Esophagus squamous epithelium (tissue), 5 donors: ENCODE data around the gene ANKRD13A. TPM values are rescaled to one million over a fixed set of nuclear protein-coding genes. Genes with fewer than 3 reads are reported as not detected.
A peak's percentile ranks its signal among the peaks of the same experiment; 100 is the strongest.

Experiments used
- DNase-seq: peaks from one replicate; lab custom pipeline; 2025; lab: John Stamatoyannopoulos, UW
- H3K27ac ChIP-seq, 4 donors: fragments of 200-600 bp; sonication (generic); one replicate each; pipeline ENCODE4 v1.5.1; 2016 to 2019; ENCODE audit warnings: mild to moderate bottlenecking in 1 of 4
- H3K27me3 ChIP-seq, 4 donors: fragments of 200-600 bp; sonication (generic); 1 replicate in 3 of 4; 2 replicates in 1 of 4; pipeline versions ENCODE4 v1.5.1 to v1.6.0; 2017 to 2021; ENCODE audit warnings: antibody characterized with exemption in 1 of 4
- H3K36me3 ChIP-seq, 3 donors: fragments of 200-600 bp; sonication (generic); one replicate each; pipeline ENCODE4 v1.5.1; 2016 to 2019
- H3K4me1 ChIP-seq, 3 donors: fragments of 200-600 bp; sonication (generic); one replicate each; pipeline ENCODE4 v1.5.1; 2017 to 2019
- H3K4me3 ChIP-seq, 4 donors: fragments of 200-600 bp; sonication (generic); 1 replicate in 3 of 4; 2 replicates in 1 of 4; pipeline ENCODE4 v1.5.1; 2016 to 2019; ENCODE audit warnings: mild to moderate bottlenecking in 2 of 4, moderate library complexity in 1 of 4
- H3K9me3 ChIP-seq, 3 donors: fragments of 200-600 bp; sonication (generic); one replicate each; pipeline ENCODE4 v1.5.1; 2016 to 2019
- CTCF ChIP-seq, 6 experiments: fragments of 450-650 bp in 4 of 6; fragments of 200-600 bp in 2 of 6; sonication (generic) in 2 of 6; IDR thresholded peaks; one replicate each; pipeline ENCODE4 v1.5.1; 2016 to 2019; ENCODE audit warnings: antibody characterized with exemption in 6 of 6, mild to moderate bottlenecking in 4 of 6, moderate library complexity in 4 of 6
- POLR2A ChIP-seq, 4 donors: fragments of 450-650 bp; IDR thresholded peaks; one replicate each; pipeline ENCODE4 v1.6.1; 2017; ENCODE audit warnings: antibody characterized with exemption in 4 of 4, mild to moderate bottlenecking in 4 of 4, moderate library complexity in 3 of 4
- WGBS, 2 donors: methylation state at CpG; one replicate each; pipeline ENCODE4 v1.1.5; 2018; 5-methylcytosine and 5-hydroxymethylcytosine counted together
- intact Hi-C: fragments of 100-400 bp; cut with DNase I; formaldehyde crosslinking; loops from one replicate; pipeline ENCODE4 v1.15.0; 2022
- total RNA-seq, 4 donors: library from RNA; depleted of rRNA; stranded (reverse); fragments of >200 nt; gene quantifications; one replicate each; pipeline ENCODE4 v1.1.0, GENCODE V29; 2016
- donor health status: DM: yes; HTN: yes; CAD: no.

The ANKRD13A gene
- total RNA-seq, 4 donors from 2014 or later, result 67.6 to 92.9 (median 72.8) TPM

GRCh38 chr12:109988274-109988673 is 11.0 kb upstream of the ANKRD13A start:
- Histone ChIP-seq H3K4me3 (no peak overlapping the region), H3K9me3 (no peaks in the 10 kb centered on the region), H3K36me3 (peaks cover 10 to 84% (median 24%) of the 10 kb centered on the region in 3 donors), H3K27ac (no peak overlapping the region), H3K27me3 (no peaks in the 10 kb centered on the region), H3K4me1 (peaks cover 0 to 17% (median 0%) of the 10 kb centered on the region in 3 donors)
- WGBS, 2 donors, result 83 to 90% methylated on average over 9 to 10 of the region's 10 CpGs
- intact Hi-C loops, result no loop called here
- TF ChIP-seq POLR2A (IDR thresholded peaks at IDR 0.05), result no peak
- no peak for TF ChIP-seq CTCF (IDR thresholded peaks at IDR 0.05)
- no peak for DNase-seq

- intact Hi-C loops, result no loop called here
- no peaks in the 10 kb centered on the region for H3K27me3 ChIP-seq
- H3K27ac ChIP-seq, result peak overlapping the region in 2 of 4 donors; percentile 25 to 35
- H3K4me1 ChIP-seq, result peaks cover 0 to 23% (median 0%) of the 10 kb centered on the region in 3 donors
- no peaks in the 10 kb centered on the region for H3K9me3 ChIP-seq
- TF ChIP-seq POLR2A (IDR thresholded peaks at IDR 0.05) (no peak), CTCF (IDR thresholded peaks at IDR 0.05) (no peak)
- no peak overlapping the region for H3K4me3 ChIP-seq
- H3K36me3 ChIP-seq, result peaks cover 10 to 78% (median 18%) of the 10 kb centered on the region in 3 donors
- DNase-seq, result no peak
- 60 to 70% methylated on average over 8 of the region's 8 CpGs for WGBS, 2 donors
Measured at GRCh38 chr12:109988903-109989302, 10.3 kb upstream of the ANKRD13A start.

GRCh38 chr12:109989380-109989779 is 9.8 kb upstream of the ANKRD13A start:
- Histone ChIP-seq H3K4me1 (peaks cover 0 to 28% (median 4%) of the 10 kb centered on the region in 3 donors), H3K36me3 (peaks cover 10 to 73% (median 15%) of the 10 kb centered on the region in 3 donors), H3K27ac (peak overlapping the region in 3 of 4 donors; percentile 1 to 35 (median 25)), H3K4me3 (no peak overlapping the region), H3K27me3 (no peaks in the 10 kb centered on the region), H3K9me3 (no peaks in the 10 kb centered on the region)
- no peak for TF ChIP-seq CTCF (IDR thresholded peaks at IDR 0.05)
- no peak for TF ChIP-seq POLR2A (IDR thresholded peaks at IDR 0.05)
- WGBS, 2 donors, result 65 to 76% methylated on average over 5 of the region's 5 CpGs
- no peak for DNase-seq
- intact Hi-C loops, result no loop called here

GRCh38 chr12:109991586-109991985 is 7.6 kb upstream of the ANKRD13A start:
- Histone ChIP-seq H3K36me3 (peaks cover 2 to 51% (median 11%) of the 10 kb centered on the region in 3 donors), H3K4me1 (peaks cover 0 to 45% (median 13%) of the 10 kb centered on the region in 3 donors), H3K27ac (no peak overlapping the region), H3K27me3 (no peaks in the 10 kb centered on the region), H3K4me3 (no peak overlapping the region), H3K9me3 (no peaks in the 10 kb centered on the region)
- WGBS, 2 donors, result 93% methylated on average over 5 of the region's 5 CpGs
- intact Hi-C loops, result no loop called here
- no peak for DNase-seq
- TF ChIP-seq POLR2A (IDR thresholded peaks at IDR 0.05) (no peak), CTCF (IDR thresholded peaks at IDR 0.05) (no peak)

GRCh38 chr12:109993091-109993490 is 6.1 kb upstream of the ANKRD13A start:
- TF ChIP-seq POLR2A (IDR thresholded peaks at IDR 0.05), result no peak
- no peak for TF ChIP-seq CTCF (IDR thresholded peaks at IDR 0.05)

More at GRCh38 chr12:109993091-109993490, 6.1 kb upstream of the ANKRD13A start:
- no peak for DNase-seq
- intact Hi-C loops, result no loop called here
- 84% methylated on average over 2 of the region's 2 CpGs for WGBS, 2 donors
- H3K4me1 ChIP-seq, result peaks cover 0 to 50% (median 15%) of the 10 kb centered on the region in 3 donors
- H3K36me3 ChIP-seq, result peaks cover 0 to 36% (median 0%) of the 10 kb centered on the region in 3 donors
- no peaks in the 10 kb centered on the region for H3K9me3 ChIP-seq
- H3K27me3 ChIP-seq, result no peaks in the 10 kb centered on the region
- no peak overlapping the region for H3K4me3 ChIP-seq
- H3K27ac ChIP-seq, result no peak overlapping the region
